ENCODE data around the gene MAP3K2. TPM values are rescaled to one million over a fixed set of nuclear protein-coding genes. Genes with fewer than 3 reads are reported as not detected.

Gene MAP3K2
- total and polyA plus RNA-seq, 2 experiments from 2014 or later = 36.7 to 41.0 TPM

GRCh38 chr2:127419112-127419430 lies 31.3 kb upstream of the MAP3K2 start:
- no peak for DNase-seq
- Histone ChIP-seq H3K9ac (no peak overlapping the region), H3K27me3 (replicated peaks; ENCODE audit: insufficient read depth) (no peaks in the 10 kb centered on the region), H3F3A (ENCODE audit: insufficient read depth) (peaks cover 4% of the 10 kb centered on the region), H3K9me2 (ENCODE audit: insufficient read depth) (no peaks in the 10 kb centered on the region), H3K4me3 (no peak overlapping the region), H2AFZ (no peak overlapping the region), H3K4me2 (ENCODE audit: unreplicated experiment) (no peak overlapping the region), H3K36me3 (ENCODE audit: low read depth) (no peaks in the 10 kb centered on the region), H3K9me3 (ENCODE audit: low read depth) (no peaks in the 10 kb centered on the region), H3K4me1 (ENCODE audit: insufficient read depth) (peaks cover 8% of the 10 kb centered on the region), H3K27ac (no peak overlapping the region), H4K20me1 (ENCODE audit: insufficient read depth) (no peaks in the 10 kb centered on the region), H3K79me2 (ENCODE audit: insufficient read depth) (no peaks in the 10 kb centered on the region)
- WGBS, 2 experiments (ENCODE audit: low coverage in 1 of 2, low lambda C conversion rate in 2 of 2, missing lambda C conversion rate in 2 of 2) = 95% methylated on average over 4 of the region's 4 CpGs
- TF ChIP-seq EZH2phosphoT487 (IDR thresholded peaks at IDR 0.05; ENCODE audit: insufficient read depth, low read depth) (no peak), EZH2 (IDR thresholded peaks at IDR 0.05; ENCODE audit: insufficient read depth, poor library complexity, severe bottlenecking) (no peak)
- in situ Hi-C loops (cut with MboI) = no loop called here

DNA sequence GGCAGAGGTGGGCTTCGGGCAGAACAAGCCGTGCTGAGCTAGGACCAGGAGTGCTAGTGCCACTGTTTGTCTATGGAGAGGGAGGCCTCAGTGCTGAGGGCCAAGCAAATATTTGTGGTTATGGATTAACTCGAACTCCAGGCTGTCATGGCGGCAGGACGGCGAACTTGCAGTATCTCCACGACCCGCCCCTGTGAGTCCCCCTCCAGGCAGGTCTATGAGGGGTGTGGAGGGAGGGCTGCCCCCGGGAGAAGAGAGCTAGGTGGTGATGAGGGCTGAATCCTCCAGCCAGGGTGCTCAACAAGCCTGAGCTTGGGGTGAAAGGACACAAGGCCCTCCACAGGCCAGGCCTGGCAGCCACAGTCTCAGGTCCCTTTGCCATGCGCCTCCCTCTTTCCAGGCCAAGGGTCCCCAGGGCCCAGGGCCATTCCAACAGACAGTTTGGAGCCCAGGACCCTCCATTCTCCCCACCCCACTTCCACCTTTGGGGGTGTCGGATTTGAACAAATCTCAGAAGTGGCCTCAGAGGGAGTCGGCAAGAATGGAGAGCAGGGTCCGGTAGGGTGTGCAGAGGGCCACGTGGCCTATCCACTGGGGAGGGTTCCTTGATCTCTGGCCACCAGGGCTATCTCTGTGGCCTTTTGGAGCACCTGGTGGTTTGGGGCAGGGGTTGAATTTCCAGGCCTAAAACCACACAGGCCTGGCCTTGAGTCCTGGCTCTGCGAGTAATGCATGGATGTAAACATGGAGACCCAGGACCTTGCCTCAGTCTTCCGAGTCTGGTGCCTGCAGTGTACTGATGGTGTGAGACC lies 30.7 kb upstream of the MAP3K2 start, which contains the start of gene PROC:
PROC (plus strand) TSS at position 128 of the 812 bp plus-strand sequence. CDS start 1,516 bp downstream, outside the sequence.
- H3K36me3 ChIP-seq (ENCODE audit: low read depth) = no peaks in the 10 kb centered on the region
- no peaks in the 10 kb centered on the region for H3K9me2 ChIP-seq (ENCODE audit: insufficient read depth)
- no peak within 1 kb of the TSS for H3K27ac ChIP-seq
- H3K9me3 ChIP-seq (ENCODE audit: low read depth) = no peaks in the 10 kb centered on the region
- in situ Hi-C loops (cut with MboI) = no loop called here
- WGBS, 2 experiments (ENCODE audit: low coverage in 1 of 2, low lambda C conversion rate in 2 of 2, missing lambda C conversion rate in 2 of 2) = 91 to 93% methylated on average over 16 of the region's 16 CpGs
- H3K4me3 ChIP-seq = no peak within 1 kb of the TSS
- H3F3A ChIP-seq (ENCODE audit: insufficient read depth) = peaks cover 8% of the 10 kb centered on the region
- no peak for DNase-seq
- peaks cover 13% of the 10 kb centered on the region for H3K4me1 ChIP-seq (ENCODE audit: insufficient read depth)
- no peak within 1 kb of the TSS for H3K9ac ChIP-seq
- no peaks in the 10 kb centered on the region for H3K79me2 ChIP-seq (ENCODE audit: insufficient read depth)
- no peaks in the 10 kb centered on the region for H3K27me3 ChIP-seq (replicated peaks; ENCODE audit: insufficient read depth)
- no peak within 1 kb of the TSS for H2AFZ ChIP-seq
- TF ChIP-seq EZH2phosphoT487 (IDR thresholded peaks at IDR 0.05; ENCODE audit: insufficient read depth, low read depth) (no peak), EZH2 (IDR thresholded peaks at IDR 0.05; ENCODE audit: insufficient read depth, poor library complexity, severe bottlenecking) (no peak)
- H4K20me1 ChIP-seq (ENCODE audit: insufficient read depth) = no peaks in the 10 kb centered on the region
- H3K4me2 ChIP-seq (ENCODE audit: unreplicated experiment) = no peak within 1 kb of the TSS

DNA sequence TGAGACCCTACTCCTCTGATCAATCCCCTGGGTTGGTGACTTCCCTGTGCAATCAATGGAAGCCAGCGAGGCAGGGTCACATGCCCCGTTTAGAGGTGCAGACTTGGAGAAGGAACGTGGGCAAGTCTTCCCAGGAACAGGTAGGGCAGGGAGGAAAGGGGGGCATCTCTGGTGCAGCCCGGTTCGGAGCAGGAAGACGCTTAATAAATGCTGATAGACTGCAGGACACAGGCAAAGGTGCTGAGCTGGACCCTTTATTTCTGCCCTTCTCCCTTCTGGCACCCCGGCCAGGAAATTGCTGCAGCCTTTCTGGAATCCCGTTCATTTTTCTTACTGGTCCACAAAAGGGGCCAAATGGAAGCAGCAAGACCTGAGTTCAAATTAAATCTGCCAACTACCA lies 29.6 kb upstream of the MAP3K2 start:
- Histone ChIP-seq H3K4me2 (ENCODE audit: unreplicated experiment) (no peak overlapping the region), H2AFZ (no peak overlapping the region), H3K27me3 (replicated peaks; ENCODE audit: insufficient read depth) (no peaks in the 10 kb centered on the region), H3K9me3 (ENCODE audit: low read depth) (no peaks in the 10 kb centered on the region), H3K4me3 (no peak overlapping the region), H3K79me2 (ENCODE audit: insufficient read depth) (no peaks in the 10 kb centered on the region), H4K20me1 (ENCODE audit: insufficient read depth) (no peaks in the 10 kb centered on the region), H3K4me1 (ENCODE audit: insufficient read depth) (peaks cover 17% of the 10 kb centered on the region), H3K9me2 (ENCODE audit: insufficient read depth) (no peaks in the 10 kb centered on the region), H3K27ac (no peak overlapping the region), H3K9ac (no peak overlapping the region), H3F3A (ENCODE audit: insufficient read depth) (peaks cover 14% of the 10 kb centered on the region), H3K36me3 (ENCODE audit: low read depth) (no peaks in the 10 kb centered on the region)
- DNase-seq = no peak
- WGBS, 2 experiments (ENCODE audit: low coverage in 1 of 2, low lambda C conversion rate in 2 of 2, missing lambda C conversion rate in 2 of 2) = 67 to 74% methylated on average over 8 of the region's 8 CpGs
- TF ChIP-seq EZH2 (IDR thresholded peaks at IDR 0.05; ENCODE audit: insufficient read depth, poor library complexity, severe bottlenecking) = no peak
- no peak for TF ChIP-seq EZH2phosphoT487 (IDR thresholded peaks at IDR 0.05; ENCODE audit: insufficient read depth, low read depth)
- in situ Hi-C loops (cut with MboI) = no loop called here

DNA sequence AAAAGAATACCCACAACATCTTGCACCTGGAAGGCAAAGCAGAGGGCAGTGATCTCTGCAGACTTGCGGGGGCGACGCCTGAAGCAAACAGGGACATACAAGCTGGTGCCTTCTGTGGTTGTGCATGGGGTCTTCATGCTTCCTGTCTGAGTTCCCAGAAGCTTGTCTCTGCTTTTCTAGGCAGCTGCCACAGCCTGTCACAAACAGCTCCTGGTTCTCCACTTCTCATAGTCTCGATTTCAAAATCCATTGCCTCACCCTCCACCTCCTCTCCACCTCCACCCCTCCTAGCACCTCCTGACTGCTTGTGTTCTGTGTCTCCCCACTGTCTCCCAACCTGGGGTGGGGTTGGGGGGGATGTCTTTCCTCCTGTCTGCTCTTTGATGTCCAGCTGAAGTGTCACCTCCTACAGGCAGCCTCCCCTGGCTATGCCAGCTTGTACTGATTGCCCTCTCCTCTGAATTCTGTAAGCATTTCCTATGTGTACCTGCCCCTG lies 28.8 kb upstream of the MAP3K2 start:
- TF ChIP-seq EZH2 (IDR thresholded peaks at IDR 0.05; ENCODE audit: insufficient read depth, poor library complexity, severe bottlenecking) (no peak), EZH2phosphoT487 (IDR thresholded peaks at IDR 0.05; ENCODE audit: insufficient read depth, low read depth) (no peak)
- Histone ChIP-seq H3K9me2 (ENCODE audit: insufficient read depth) (no peaks in the 10 kb centered on the region), H3K79me2 (ENCODE audit: insufficient read depth) (no peaks in the 10 kb centered on the region), H3K4me1 (ENCODE audit: insufficient read depth) (peaks cover 21% of the 10 kb centered on the region), H3K27ac (no peak overlapping the region), H4K20me1 (ENCODE audit: insufficient read depth) (no peaks in the 10 kb centered on the region), H3F3A (ENCODE audit: insufficient read depth) (peaks cover 22% of the 10 kb centered on the region), H3K9me3 (ENCODE audit: low read depth) (no peaks in the 10 kb centered on the region), H2AFZ (no peak overlapping the region), H3K9ac (no peak overlapping the region), H3K4me3 (no peak overlapping the region), H3K4me2 (ENCODE audit: unreplicated experiment) (no peak overlapping the region), H3K36me3 (ENCODE audit: low read depth) (no peaks in the 10 kb centered on the region), H3K27me3 (replicated peaks; ENCODE audit: insufficient read depth) (no peaks in the 10 kb centered on the region)
- 75 to 88% methylated on average over 2 to 4 of the region's 4 CpGs for WGBS, 2 experiments (ENCODE audit: low coverage in 1 of 2, low lambda C conversion rate in 2 of 2, missing lambda C conversion rate in 2 of 2)
- in situ Hi-C loops (cut with MboI) = no loop called here
- no peak for DNase-seq

All from GM23248 (cell line).